Fibroblast of pulmonary artery (primary cell): ENCODE results near the gene CD7.

Experiments
- DNase-seq: peaks from one replicate; pipeline ENCODE4 v3.0.0-alpha.2; 2010; ENCODE audit warnings: low read depth
- H3K4me3 ChIP-seq: replicated peaks from 2 replicates; pipeline ENCODE4 v1.5.1; 2011; ENCODE audit warnings: low read depth, mild to moderate bottlenecking, control low read depth, low read length, moderate library complexity
- TF ChIP-seq, protein P1 (sequence below): IDR thresholded peaks from 2 replicates; pipeline ENCODE4 v1.5.1; 2011; ENCODE audit warnings: mild to moderate bottlenecking, control low read depth, low read length, inconsistent platforms; ENCODE audit errors: missing control alignments

Gene CD7

DNA sequence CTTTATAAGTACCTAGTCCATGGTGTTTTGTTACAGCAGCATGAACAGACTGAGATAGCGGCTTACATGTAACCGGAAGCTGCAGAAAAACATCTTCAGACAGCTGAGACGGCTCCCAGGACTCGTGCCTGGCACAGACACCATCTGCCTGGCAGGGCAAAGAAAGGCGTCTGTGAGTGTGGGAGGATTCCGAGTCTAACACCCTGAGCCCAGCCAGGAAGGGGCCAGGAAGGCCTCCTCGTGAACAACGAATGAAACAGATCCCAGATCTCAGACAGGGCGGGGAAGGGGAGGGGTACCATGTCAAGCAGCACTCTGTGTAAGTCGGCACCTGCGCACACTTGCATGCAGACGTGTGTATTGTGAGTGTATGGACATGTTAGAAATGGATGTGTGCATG lies 39.6 kb downstream of the CD7 start:
- no peak overlapping the region for H3K4me3 ChIP-seq
- TF ChIP-seq, protein P1, sequence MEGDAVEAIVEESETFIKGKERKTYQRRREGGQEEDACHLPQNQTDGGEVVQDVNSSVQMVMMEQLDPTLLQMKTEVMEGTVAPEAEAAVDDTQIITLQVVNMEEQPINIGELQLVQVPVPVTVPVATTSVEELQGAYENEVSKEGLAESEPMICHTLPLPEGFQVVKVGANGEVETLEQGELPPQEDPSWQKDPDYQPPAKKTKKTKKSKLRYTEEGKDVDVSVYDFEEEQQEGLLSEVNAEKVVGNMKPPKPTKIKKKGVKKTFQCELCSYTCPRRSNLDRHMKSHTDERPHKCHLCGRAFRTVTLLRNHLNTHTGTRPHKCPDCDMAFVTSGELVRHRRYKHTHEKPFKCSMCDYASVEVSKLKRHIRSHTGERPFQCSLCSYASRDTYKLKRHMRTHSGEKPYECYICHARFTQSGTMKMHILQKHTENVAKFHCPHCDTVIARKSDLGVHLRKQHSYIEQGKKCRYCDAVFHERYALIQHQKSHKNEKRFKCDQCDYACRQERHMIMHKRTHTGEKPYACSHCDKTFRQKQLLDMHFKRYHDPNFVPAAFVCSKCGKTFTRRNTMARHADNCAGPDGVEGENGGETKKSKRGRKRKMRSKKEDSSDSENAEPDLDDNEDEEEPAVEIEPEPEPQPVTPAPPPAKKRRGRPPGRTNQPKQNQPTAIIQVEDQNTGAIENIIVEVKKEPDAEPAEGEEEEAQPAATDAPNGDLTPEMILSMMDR = no peak
- DNase-seq = no peak

DNA sequence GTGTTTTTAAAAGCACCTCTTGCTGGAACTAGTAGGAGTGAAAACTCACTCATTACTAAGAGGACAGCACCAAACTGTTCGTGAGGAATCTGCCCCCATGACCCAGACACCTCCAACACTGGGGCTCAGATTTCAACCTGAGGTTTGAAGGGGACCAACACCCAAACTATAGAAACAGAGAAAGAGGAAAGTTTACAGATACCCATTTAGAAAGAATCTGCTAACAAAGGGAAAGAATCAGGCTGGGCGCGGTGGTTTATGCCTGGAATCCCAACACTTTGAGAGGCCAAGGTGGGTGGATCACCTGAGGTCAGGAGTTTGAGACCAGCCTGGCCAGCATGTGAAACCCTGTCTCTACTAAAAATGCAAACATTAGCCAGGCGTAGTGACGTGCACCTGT lies 40.5 kb downstream of the CD7 start:
- H3K4me3 ChIP-seq = no peak overlapping the region
- TF ChIP-seq, protein P1 = no peak
- no peak for DNase-seq

DNA sequence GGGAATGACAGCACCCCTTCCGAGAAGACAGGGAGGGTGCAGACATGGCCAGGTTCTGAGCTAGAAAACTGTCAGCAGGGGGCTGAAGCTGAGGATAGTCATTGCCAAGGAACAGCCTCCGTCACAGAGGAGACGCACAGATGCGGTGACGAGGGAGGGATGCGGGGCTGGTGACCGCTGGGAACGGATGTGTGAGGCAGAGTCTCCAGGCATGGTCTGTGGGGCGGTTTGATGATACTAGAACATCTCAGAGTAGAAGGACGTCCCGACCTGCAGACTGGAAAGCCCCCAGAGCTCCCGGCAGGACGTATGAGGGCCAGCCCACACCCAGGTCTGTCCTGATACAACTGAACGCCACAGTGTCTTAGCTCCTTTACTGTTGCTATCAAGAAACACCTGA lies 42.1 kb downstream of the CD7 start:
- TF ChIP-seq, protein P1 = no peak

DNA sequence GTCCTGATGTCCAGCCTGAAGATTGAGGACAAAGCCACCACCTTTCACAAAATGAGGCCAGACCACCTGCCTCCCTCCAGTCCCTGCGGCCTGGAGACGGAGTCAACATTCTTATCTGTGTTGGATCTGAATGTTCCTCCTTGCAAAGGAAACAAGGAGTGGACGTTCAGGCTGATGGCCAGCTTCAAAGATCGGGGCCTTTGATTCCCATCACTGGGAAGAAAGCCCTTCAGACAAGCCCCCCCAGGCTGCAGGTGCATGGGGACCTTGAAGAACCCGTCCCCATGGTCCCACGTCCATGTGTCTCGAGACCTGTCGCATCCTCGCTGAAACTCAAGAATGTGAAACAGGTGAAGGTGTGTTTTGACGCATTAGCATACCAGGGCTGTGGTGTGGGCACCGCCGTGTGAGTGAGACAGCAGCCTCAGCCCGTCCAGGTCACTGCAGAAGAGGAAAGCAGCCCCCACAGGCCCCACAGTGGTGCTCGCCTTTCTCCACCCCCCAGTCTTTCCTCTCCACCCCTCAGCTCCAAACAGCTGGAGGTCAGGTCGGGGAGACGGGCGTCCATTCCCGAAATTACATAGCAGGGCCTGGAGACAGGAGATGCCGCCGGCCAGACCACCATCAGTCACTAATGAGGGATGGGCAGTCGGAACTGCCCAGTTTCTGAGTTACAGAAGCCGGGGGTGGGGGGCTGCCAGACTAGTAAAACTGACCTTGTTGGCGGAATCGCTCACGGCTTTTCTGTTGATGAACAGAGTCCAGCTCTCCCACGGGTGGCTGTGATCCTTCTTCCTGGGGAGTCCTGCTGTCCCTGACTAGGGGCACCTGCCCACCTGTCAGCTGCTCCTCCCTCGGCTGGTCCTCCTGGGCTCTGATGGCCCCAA lies 43.0 kb downstream of the CD7 start:
- H3K4me3 ChIP-seq = peak overlapping the region; percentile 85

More for the DNA sequence above, 42.1 kb downstream of the CD7 start:
- DNase-seq = no peak
- H3K4me3 ChIP-seq = no peak overlapping the region

DNA sequence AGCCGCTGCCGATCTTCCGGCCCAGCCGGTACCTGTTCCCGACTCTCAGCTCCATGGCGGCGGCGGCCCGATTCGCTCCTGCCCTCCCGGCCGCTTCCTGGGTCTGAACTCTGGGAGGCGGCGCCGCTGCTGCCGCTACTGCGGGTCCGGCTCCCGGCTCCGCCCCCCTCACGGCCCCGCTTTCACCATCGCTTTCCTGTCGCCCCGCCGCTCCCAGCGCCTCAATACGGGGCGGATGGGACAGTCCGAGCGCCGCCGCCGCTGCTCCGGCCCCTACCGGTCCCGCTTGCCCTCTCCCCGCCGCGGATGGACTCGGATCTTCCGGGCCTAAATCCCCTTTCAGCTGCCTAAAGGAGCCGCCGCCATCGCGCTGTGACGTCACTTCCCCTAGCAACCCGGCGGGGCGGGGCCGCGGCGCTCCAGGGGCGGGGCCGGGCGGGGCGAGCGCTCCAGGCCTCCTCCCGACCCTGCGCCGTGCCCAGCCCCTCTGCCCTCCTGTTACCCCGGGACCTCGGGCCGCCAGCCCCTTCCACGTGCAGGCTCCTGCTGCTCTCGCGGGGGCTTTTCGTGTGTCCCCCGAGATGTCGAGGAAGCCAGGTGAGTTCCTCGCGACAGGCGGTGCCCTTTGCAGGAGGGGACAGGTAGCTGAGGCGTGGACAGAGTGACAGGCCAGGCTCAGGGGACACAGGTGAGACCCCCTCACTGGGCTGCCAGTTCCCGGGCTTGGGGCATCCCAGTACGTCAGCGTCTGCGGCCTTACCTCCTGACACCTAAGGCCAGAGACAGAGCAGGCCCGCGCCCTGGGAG lies 43.9 kb downstream of the CD7 start, which contains the start of gene CSNK1D:
Gene CSNK1D (minus strand): TSS at position 374 of the 807 bp plus-strand sequence. CDS start 319 bp downstream, at position 55.
- TF ChIP-seq, protein P1 = no peak
- DNase-seq = peak; percentile 83
- peak within 1 kb of the TSS; percentile 85 for H3K4me3 ChIP-seq

More for the DNA sequence above, 43.0 kb downstream of the CD7 start:
- DNase-seq = no peak
- TF ChIP-seq, protein P1 = no peak

DNA sequence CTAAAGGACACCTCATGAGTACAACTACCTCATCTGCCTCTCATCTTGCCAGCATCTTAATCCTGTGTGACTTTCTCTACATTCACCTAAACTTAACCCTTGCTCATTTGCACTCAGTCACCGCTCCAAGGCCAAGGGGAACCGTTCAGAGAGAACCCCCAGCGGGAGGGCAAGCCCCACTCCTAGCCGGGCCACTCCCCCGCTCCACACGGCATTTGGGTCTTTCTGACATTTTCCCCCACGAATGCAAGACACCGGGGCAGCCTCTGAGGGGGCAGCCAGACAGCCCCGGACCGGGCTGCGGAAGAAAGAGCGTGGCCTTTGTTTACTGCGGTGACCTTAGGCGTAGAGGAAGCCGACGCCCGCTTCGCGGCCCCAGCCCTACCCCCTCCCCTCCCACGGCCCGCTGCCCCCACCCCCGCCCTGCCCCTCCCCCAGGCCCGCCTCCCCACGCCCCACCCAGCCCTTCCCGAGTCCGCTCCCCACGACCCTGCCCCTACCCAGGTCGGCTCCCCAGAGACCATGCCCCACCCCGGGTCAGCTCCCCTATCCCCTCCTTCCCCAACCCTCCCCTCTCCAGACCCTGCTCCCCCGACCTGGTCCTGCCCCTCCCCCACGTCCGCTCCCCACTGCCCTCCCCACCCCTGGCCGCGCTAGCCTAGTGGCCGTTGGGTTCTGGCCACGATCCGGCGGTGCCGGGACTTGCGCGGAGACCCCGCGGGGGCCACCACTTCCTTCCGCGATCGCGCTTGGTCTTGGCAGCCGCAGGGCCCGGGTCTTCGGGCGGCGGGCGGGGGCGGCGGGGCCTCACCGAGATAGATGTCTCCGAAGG lies 44.7 kb downstream of the CD7 start:
- H3K4me3 ChIP-seq = peak overlapping the region; percentile 85
- TF ChIP-seq, protein P1 = no peak
- no peak for DNase-seq
